WTC11 (cell line): ENCODE data around the gene THEMIS2.

ENCODE experiments used
- CREB1 ChIP-seq: sonication (generic); formaldehyde crosslinking; IDR thresholded peaks from 2 replicates; pipeline ENCODE4 v1.8.0; 2023; ENCODE audit warnings: mild to moderate bottlenecking, missing genetic modification reagents
- ELF4 ChIP-seq: sonication (generic); formaldehyde crosslinking; IDR thresholded peaks from 2 replicates; pipeline ENCODE4 v1.8.1; 2022; ENCODE audit warnings: low read depth, mild to moderate bottlenecking, moderate library complexity, missing genetic modification reagents
- FOXJ3 ChIP-seq: sonication (generic); formaldehyde crosslinking; IDR thresholded peaks from 2 replicates; pipeline ENCODE4 v1.9.0; 2021; ENCODE audit warnings: missing genetic modification reagents, mild to moderate bottlenecking, borderline replicate concordance
- HMGXB4 ChIP-seq: sonication (generic); formaldehyde crosslinking; IDR thresholded peaks from 2 replicates; pipeline ENCODE4 v1.8.1; 2023; ENCODE audit warnings: mild to moderate bottlenecking, moderate library complexity, missing genetic modification reagents
- MXD4 ChIP-seq: fragments of 250-450 bp; sonication (Bioruptor Pico); IDR thresholded peaks from 2 replicates; pipeline ENCODE4 v1.8.0; 2021; ENCODE audit warnings: mild to moderate bottlenecking, moderate library complexity, borderline replicate concordance
- NFYB ChIP-seq: sonication (generic); formaldehyde crosslinking; conservative IDR thresholded peaks from 2 replicates; pipeline ENCODE4 v1.8.0; 2022; ENCODE audit warnings: low read depth, missing genetic modification reagents
- ZNF512 ChIP-seq: sonication (generic); formaldehyde crosslinking; IDR thresholded peaks from 2 replicates; pipeline ENCODE4 v1.8.1; 2022; ENCODE audit warnings: missing genetic modification reagents, borderline replicate concordance
- TF ChIP-seq, protein P1 (sequence below): fragments of 200-600 bp; IDR thresholded peaks from 2 replicates; pipeline ENCODE4 v1.8.0; 2022; ENCODE audit warnings: antibody characterized with exemption
- TF ChIP-seq, protein P2 (sequence below): sonication (generic); formaldehyde crosslinking; IDR thresholded peaks from 2 replicates; pipeline ENCODE4 v1.8.0; 2022; ENCODE audit warnings: mild to moderate bottlenecking, missing genetic modification reagents

- TF ChIP-seq, protein P1, sequence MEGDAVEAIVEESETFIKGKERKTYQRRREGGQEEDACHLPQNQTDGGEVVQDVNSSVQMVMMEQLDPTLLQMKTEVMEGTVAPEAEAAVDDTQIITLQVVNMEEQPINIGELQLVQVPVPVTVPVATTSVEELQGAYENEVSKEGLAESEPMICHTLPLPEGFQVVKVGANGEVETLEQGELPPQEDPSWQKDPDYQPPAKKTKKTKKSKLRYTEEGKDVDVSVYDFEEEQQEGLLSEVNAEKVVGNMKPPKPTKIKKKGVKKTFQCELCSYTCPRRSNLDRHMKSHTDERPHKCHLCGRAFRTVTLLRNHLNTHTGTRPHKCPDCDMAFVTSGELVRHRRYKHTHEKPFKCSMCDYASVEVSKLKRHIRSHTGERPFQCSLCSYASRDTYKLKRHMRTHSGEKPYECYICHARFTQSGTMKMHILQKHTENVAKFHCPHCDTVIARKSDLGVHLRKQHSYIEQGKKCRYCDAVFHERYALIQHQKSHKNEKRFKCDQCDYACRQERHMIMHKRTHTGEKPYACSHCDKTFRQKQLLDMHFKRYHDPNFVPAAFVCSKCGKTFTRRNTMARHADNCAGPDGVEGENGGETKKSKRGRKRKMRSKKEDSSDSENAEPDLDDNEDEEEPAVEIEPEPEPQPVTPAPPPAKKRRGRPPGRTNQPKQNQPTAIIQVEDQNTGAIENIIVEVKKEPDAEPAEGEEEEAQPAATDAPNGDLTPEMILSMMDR, result no peak
- TF ChIP-seq ZNF512 (CRISPR knock-in tag) (no peak), FOXJ3 (CRISPR knock-in tag) (no peak), NFYB (no peak), CREB1 (no peak), MXD4 (no peak), HMGXB4 (CRISPR knock-in tag) (no peak), ELF4 (no peak)
- TF ChIP-seq, protein P2, sequence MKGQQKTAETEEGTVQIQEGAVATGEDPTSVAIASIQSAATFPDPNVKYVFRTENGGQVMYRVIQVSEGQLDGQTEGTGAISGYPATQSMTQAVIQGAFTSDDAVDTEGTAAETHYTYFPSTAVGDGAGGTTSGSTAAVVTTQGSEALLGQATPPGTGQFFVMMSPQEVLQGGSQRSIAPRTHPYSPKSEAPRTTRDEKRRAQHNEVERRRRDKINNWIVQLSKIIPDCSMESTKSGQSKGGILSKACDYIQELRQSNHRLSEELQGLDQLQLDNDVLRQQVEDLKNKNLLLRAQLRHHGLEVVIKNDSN (CRISPR knock-in tag), result no peak
These were observed 9.4 kb upstream of the THEMIS2 start for GRCh38 chr1:27862671-27863537.
